GM23338 (cell line): ENCODE results near the gene PLEKHD1.

Experiments
- CREB1 ChIP-seq: fragments of 250-450 bp; sonication (Bioruptor Pico); IDR thresholded peaks from 2 replicates; pipeline ENCODE4 v1.5.0; 2020; ENCODE audit warnings: low read depth, mild to moderate bottlenecking, moderate library complexity
- EZH2 ChIP-seq: fragments of 200-600 bp; sonication (generic); IDR thresholded peaks from one replicate; pipeline ENCODE4 v1.8.0; 2017; ENCODE audit warnings: antibody characterized with exemption, mild to moderate bottlenecking, low read depth; ENCODE audit not compliant: unreplicated experiment
- TF ChIP-seq, protein P1 (sequence below), 2 experiments: fragments of 200-600 bp in 1 of 2; sonication (generic) in 1 of 2; conservative IDR thresholded peaks; 2 replicates each; pipeline versions ENCODE4 v1.5.1 to v1.6.1; 2016 to 2017; ENCODE audit warnings: antibody characterized with exemption in 2 of 2, low read depth in 2 of 2, mild to moderate bottlenecking in 2 of 2, moderate library complexity in 1 of 2
- TF ChIP-seq, protein P2 (sequence below): fragments of 250-450 bp; sonication (Bioruptor Pico); IDR thresholded peaks from 2 replicates; pipeline ENCODE4 v1.5.0; 2020; ENCODE audit warnings: mild to moderate bottlenecking, moderate library complexity

DNA sequence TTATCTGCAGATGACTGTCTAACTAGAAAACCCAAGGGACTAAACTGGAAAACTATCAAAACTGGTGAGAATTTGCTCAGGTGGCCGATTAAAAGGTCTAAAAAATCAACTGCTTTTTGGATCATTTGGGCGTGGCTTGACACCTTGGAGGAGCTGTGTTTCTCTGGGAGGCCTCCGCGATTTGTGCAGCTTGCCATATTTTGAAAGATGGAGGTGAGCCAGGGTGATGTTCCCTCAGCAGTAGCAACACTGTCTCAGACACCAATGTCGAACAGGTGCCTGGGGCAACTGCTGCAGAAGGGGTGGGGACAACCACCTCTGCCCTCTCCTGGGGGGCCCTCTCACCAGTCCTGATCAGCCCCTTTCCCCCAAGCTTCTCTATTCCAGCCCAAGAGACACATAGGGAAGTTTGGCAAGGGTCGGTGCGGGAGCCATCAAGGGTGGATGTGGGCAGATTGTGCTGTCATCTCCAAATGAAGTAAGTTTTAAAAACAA is 86.4 kb downstream of the PLEKHD1 start:
- TF ChIP-seq, protein P1, sequence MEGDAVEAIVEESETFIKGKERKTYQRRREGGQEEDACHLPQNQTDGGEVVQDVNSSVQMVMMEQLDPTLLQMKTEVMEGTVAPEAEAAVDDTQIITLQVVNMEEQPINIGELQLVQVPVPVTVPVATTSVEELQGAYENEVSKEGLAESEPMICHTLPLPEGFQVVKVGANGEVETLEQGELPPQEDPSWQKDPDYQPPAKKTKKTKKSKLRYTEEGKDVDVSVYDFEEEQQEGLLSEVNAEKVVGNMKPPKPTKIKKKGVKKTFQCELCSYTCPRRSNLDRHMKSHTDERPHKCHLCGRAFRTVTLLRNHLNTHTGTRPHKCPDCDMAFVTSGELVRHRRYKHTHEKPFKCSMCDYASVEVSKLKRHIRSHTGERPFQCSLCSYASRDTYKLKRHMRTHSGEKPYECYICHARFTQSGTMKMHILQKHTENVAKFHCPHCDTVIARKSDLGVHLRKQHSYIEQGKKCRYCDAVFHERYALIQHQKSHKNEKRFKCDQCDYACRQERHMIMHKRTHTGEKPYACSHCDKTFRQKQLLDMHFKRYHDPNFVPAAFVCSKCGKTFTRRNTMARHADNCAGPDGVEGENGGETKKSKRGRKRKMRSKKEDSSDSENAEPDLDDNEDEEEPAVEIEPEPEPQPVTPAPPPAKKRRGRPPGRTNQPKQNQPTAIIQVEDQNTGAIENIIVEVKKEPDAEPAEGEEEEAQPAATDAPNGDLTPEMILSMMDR (conservative IDR thresholded peaks at IDR 0.05; ENCODE audit: low read depth in 2 of 2), result no peak
- TF ChIP-seq, protein P2, sequence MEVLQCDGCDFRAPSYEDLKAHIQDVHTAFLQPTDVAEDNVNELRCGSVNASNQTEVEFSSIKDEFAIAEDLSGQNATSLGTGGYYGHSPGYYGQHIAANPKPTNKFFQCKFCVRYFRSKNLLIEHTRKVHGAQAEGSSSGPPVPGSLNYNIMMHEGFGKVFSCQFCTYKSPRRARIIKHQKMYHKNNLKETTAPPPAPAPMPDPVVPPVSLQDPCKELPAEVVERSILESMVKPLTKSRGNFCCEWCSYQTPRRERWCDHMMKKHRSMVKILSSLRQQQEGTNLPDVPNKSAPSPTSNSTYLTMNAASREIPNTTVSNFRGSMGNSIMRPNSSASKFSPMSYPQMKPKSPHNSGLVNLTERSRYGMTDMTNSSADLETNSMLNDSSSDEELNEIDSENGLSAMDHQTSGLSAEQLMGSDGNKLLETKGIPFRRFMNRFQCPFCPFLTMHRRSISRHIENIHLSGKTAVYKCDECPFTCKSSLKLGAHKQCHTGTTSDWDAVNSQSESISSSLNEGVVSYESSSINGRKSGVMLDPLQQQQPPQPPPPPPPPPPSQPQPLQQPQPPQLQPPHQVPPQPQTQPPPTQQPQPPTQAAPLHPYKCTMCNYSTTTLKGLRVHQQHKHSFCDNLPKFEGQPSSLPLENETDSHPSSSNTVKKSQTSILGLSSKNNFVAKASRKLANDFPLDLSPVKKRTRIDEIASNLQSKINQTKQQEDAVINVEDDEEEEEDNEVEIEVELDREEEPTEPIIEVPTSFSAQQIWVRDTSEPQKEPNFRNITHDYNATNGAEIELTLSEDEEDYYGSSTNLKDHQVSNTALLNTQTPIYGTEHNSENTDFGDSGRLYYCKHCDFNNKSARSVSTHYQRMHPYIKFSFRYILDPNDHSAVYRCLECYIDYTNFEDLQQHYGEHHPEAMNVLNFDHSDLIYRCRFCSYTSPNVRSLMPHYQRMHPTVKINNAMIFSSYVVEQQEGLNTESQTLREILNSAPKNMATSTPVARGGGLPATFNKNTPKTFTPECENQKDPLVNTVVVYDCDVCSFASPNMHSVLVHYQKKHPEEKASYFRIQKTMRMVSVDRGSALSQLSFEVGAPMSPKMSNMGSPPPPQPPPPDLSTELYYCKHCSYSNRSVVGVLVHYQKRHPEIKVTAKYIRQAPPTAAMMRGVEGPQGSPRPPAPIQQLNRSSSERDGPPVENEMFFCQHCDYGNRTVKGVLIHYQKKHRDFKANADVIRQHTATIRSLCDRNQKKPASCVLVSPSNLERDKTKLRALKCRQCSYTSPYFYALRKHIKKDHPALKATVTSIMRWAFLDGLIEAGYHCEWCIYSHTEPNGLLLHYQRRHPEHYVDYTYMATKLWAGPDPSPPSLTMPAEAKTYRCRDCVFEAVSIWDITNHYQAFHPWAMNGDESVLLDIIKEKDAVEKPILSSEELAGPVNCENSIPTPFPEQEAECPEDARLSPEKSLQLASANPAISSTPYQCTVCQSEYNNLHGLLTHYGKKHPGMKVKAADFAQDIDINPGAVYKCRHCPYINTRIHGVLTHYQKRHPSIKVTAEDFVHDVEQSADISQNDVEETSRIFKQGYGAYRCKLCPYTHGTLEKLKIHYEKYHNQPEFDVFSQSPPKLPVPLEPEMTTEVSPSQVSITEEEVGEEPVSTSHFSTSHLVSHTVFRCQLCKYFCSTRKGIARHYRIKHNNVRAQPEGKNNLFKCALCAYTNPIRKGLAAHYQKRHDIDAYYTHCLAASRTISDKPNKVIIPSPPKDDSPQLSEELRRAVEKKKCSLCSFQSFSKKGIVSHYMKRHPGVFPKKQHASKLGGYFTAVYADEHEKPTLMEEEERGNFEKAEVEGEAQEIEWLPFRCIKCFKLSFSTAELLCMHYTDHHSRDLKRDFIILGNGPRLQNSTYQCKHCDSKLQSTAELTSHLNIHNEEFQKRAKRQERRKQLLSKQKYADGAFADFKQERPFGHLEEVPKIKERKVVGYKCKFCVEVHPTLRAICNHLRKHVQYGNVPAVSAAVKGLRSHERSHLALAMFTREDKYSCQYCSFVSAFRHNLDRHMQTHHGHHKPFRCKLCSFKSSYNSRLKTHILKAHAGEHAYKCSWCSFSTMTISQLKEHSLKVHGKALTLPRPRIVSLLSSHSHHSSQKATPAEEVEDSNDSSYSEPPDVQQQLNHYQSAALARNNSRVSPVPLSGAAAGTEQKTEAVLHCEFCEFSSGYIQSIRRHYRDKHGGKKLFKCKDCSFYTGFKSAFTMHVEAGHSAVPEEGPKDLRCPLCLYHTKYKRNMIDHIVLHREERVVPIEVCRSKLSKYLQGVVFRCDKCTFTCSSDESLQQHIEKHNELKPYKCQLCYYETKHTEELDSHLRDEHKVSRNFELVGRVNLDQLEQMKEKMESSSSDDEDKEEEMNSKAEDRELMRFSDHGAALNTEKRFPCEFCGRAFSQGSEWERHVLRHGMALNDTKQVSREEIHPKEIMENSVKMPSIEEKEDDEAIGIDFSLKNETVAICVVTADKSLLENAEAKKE (CRISPR knock-in tag), result no peak
- TF ChIP-seq CREB1 (CRISPR knock-in tag) (no peak), EZH2 (no peak)
